H9 (cell line): ENCODE data around the gene AKNA. TPM values are rescaled to one million over a fixed set of nuclear protein-coding genes. Genes with fewer than 3 reads are reported as not detected.

Source experiments
- DNase-seq: peaks from one replicate; pipeline ENCODE4 v3.0.0-alpha.2; 2017
- H2AFZ ChIP-seq: one replicate; pipeline ENCODE4 v1.6.1; 2013; ENCODE audit warnings: mild to moderate bottlenecking, low read length, control low read depth, moderate library complexity
- H2AK5ac ChIP-seq: 2 replicates; pipeline ENCODE4 v1.6.1; 2013; ENCODE audit warnings: low read length, control low read depth, mixed read lengths; ENCODE audit not compliant: insufficient read length
- H2BK120ac ChIP-seq: one replicate; pipeline ENCODE4 v1.6.1; 2013; ENCODE audit warnings: low read depth, mild to moderate bottlenecking, low read length, control low read depth, inconsistent platforms; ENCODE audit not compliant: poor library complexity, severe bottlenecking
- H2BK12ac ChIP-seq: 2 replicates; pipeline ENCODE4 v1.6.1; 2013; ENCODE audit warnings: low read length, control low read depth, mixed read lengths, low read depth; ENCODE audit not compliant: insufficient read length
- H2BK15ac ChIP-seq: 2 replicates; pipeline ENCODE4 v1.6.1; 2013; ENCODE audit warnings: low read depth, low read length, control low read depth
- H2BK20ac ChIP-seq: one replicate; pipeline ENCODE4 v1.6.1; 2013; ENCODE audit warnings: low read depth, mild to moderate bottlenecking, low read length, control low read depth, inconsistent platforms; ENCODE audit not compliant: poor library complexity, severe bottlenecking
- H2BK5ac ChIP-seq: 2 replicates; pipeline ENCODE4 v1.6.1; 2013; ENCODE audit warnings: low read length, control low read depth, mixed read lengths; ENCODE audit not compliant: insufficient read length
- H3K14ac ChIP-seq: 2 replicates; pipeline ENCODE4 v1.6.1; 2013; ENCODE audit warnings: low read length, control low read depth; ENCODE audit not compliant: insufficient read depth
- H3K18ac ChIP-seq: 2 replicates; pipeline ENCODE4 v1.6.1; 2013; ENCODE audit warnings: low read depth, mild to moderate bottlenecking, mixed read lengths, low read length, control low read depth; ENCODE audit not compliant: insufficient read length
- H3K23ac ChIP-seq: 2 replicates; pipeline ENCODE4 v1.6.1; 2013; ENCODE audit warnings: low read length, control low read depth, mixed read lengths, low read depth; ENCODE audit not compliant: insufficient read length
- H3K23me2 ChIP-seq: 2 replicates; pipeline ENCODE4 v1.6.1; 2013; ENCODE audit warnings: low read depth, mild to moderate bottlenecking, mixed read lengths, low read length, control low read depth; ENCODE audit not compliant: insufficient read length, poor library complexity, severe bottlenecking
- H3K27ac ChIP-seq: 2 replicates; pipeline ENCODE4 v1.5.1; 2013; ENCODE audit warnings: low read length, control low read depth, mixed read lengths, low read depth; ENCODE audit not compliant: insufficient read length
- H3K27me3 ChIP-seq: 2 replicates; pipeline ENCODE4 v1.6.1; 2013; ENCODE audit warnings: low read length, control low read depth, inconsistent platforms; ENCODE audit not compliant: insufficient read depth
- H3K4ac ChIP-seq: 2 replicates; pipeline ENCODE4 v1.6.1; 2013; ENCODE audit warnings: low read depth, mild to moderate bottlenecking, control low read depth, inconsistent platforms, low read length, moderate library complexity
- H3K4me1 ChIP-seq: 2 replicates; pipeline ENCODE4 v1.6.1; 2013; ENCODE audit warnings: low read length, control low read depth, inconsistent platforms; ENCODE audit not compliant: insufficient read depth
- H3K4me2 ChIP-seq: 2 replicates; pipeline ENCODE4 v1.6.1; 2013; ENCODE audit warnings: low read length, control low read depth, mixed read lengths; ENCODE audit not compliant: insufficient read length, insufficient read depth
- H3K56ac ChIP-seq: 2 replicates; pipeline ENCODE4 v1.6.1; 2013; ENCODE audit warnings: low read depth, mild to moderate bottlenecking, mixed read lengths, low read length, control low read depth; ENCODE audit not compliant: insufficient read length
- H3K79me1 ChIP-seq: 2 replicates; pipeline ENCODE4 v1.6.1; 2013; ENCODE audit warnings: low read depth, mild to moderate bottlenecking, moderate library complexity, low read length, control low read depth, inconsistent platforms; ENCODE audit not compliant: insufficient read depth, poor library complexity, severe bottlenecking
- H3K79me2 ChIP-seq: 2 replicates; pipeline ENCODE4 v1.6.1; 2013; ENCODE audit warnings: low read length, control low read depth, inconsistent platforms; ENCODE audit not compliant: insufficient read depth
- H3K9ac ChIP-seq: 2 replicates; pipeline ENCODE4 v1.6.1; 2013; ENCODE audit warnings: low read length, control low read depth, mixed read lengths; ENCODE audit not compliant: insufficient read length; ENCODE audit errors: extremely low read depth
- H3K9me3 ChIP-seq: one replicate; pipeline ENCODE4 v1.6.1; 2013; ENCODE audit warnings: low read depth, low read length, inconsistent platforms; ENCODE audit not compliant: control insufficient read depth
- H3T11ph ChIP-seq: one replicate; pipeline ENCODE4 v1.6.1; 2013; ENCODE audit warnings: mild to moderate bottlenecking, low read length, control low read depth, inconsistent platforms
- H4K20me1 ChIP-seq: one replicate; pipeline ENCODE4 v1.6.1; 2013; ENCODE audit not compliant: control insufficient read depth, insufficient read length, insufficient read depth
- H4K5ac ChIP-seq: 2 replicates; pipeline ENCODE4 v1.6.1; 2013; ENCODE audit warnings: low read depth, mild to moderate bottlenecking, mixed read lengths, low read length, control low read depth; ENCODE audit not compliant: insufficient read length
- H4K8ac ChIP-seq: replicated peaks from 2 replicates; pipeline ENCODE4 v1.6.1; 2013; ENCODE audit warnings: low read length, control low read depth, mixed read lengths, low read depth; ENCODE audit not compliant: insufficient read length
- H4K91ac ChIP-seq: 2 replicates; pipeline ENCODE4 v1.6.1; 2013; ENCODE audit warnings: low read depth, mild to moderate bottlenecking, moderate library complexity, mixed read lengths, low read length, control low read depth; ENCODE audit not compliant: insufficient read length
- H3K27ac Mint-ChIP-seq, 3 experiments: 2 replicates in 2 of 3; 3 replicates in 1 of 3; pipeline ENCODE4 v1.8.0; 2020 to 2021; ENCODE audit warnings: mixed read lengths in 3 of 3, mild to moderate bottlenecking in 1 of 3, moderate library complexity in 1 of 3
- H3K27me3 Mint-ChIP-seq: 2 replicates; pipeline ENCODE4 v1.8.0; 2021; ENCODE audit warnings: low read depth, mild to moderate bottlenecking, moderate library complexity, mixed read lengths
- H3K36me3 Mint-ChIP-seq, 3 experiments: 2 replicates in 2 of 3; 3 replicates in 1 of 3; pipeline ENCODE4 v1.8.0; 2020 to 2021; ENCODE audit warnings: low read depth in 3 of 3, mixed read lengths in 3 of 3; ENCODE audit not compliant: insufficient read depth in 1 of 3
- H3K4me1 Mint-ChIP-seq, 2 experiments: 2 replicates each; pipeline ENCODE4 v1.8.0; 2020; ENCODE audit warnings: mixed read lengths in 2 of 2
- H3K4me3 Mint-ChIP-seq, 2 experiments: 2 replicates in 1 of 2; 3 replicates in 1 of 2; pipeline ENCODE4 v1.8.0; 2020 to 2021; ENCODE audit warnings: mild to moderate bottlenecking in 2 of 2, mixed read lengths in 2 of 2, moderate library complexity in 1 of 2
- H3K9me3 Mint-ChIP-seq, 2 experiments: 2 replicates in 1 of 2; 3 replicates in 1 of 2; pipeline ENCODE4 v1.8.0; 2020; ENCODE audit warnings: mild to moderate bottlenecking in 2 of 2, mixed read lengths in 2 of 2, moderate library complexity in 1 of 2
- CTCF ChIP-seq: fragments of 200-600 bp; sonication (generic); conservative IDR thresholded peaks from 3 replicates; pipeline ENCODE4 v1.8.0; 2021; ENCODE audit warnings: antibody characterized with exemption, mild to moderate bottlenecking
- WGBS: extraction: QIAGEN DNeasy Blood & Tissue Kit; methylation state at CpG from one replicate; pipeline ENCODE4 v1.1.7; 2013; ENCODE audit warnings: missing lambda C conversion rate, low lambda C conversion rate, mixed read lengths; ENCODE audit not compliant: insufficient read length; ENCODE audit errors: extremely low coverage; 5-methylcytosine and 5-hydroxymethylcytosine counted together
- total RNA-seq: library from RNA; stranded (reverse); gene quantifications from 2 replicates; pipeline ENCODE4 v1.2.1, GENCODE V29; 2021

The AKNA gene
- total RNA-seq, 1 experiment from 2014 or later, result 19.7 TPM

DNA sequence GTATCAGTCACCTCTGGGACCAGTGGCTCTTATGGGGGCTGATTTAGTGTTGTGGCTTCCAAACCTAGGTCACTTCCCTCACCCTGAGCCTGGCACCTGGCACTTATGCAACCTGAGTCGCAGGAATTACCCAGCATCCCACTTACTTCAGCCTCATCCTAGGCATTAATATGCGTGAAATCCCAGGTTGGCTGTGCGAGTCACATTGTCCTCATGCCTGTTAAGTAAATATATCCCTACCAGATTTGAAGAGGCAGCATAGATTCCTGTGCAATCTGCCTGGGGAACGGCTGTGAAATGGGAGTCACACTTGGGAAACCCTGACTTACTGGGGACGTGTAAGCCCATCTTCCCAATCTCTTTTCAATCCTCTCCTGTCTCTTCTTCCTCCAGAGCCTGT is 42.7 kb upstream of the AKNA start:
- Mint-ChIP-seq H3K4me3 (no peak overlapping the region), H3K27me3 (no peaks in the 10 kb centered on the region; the same call in 1 of the 2 replicates), H3K9me3 (no peaks in the 10 kb centered on the region), H3K27ac (peak overlapping the region in 1 of 3 experiments; percentile 43; a peak in 1 of 7 replicates), H3K4me1 (peaks cover 0 to 13% of the 10 kb centered on the region in 2 experiments; a peak in 2 of 4 replicates), H3K36me3 (no peaks in the 10 kb centered on the region; a peak in 1 of 7 replicates)
- DNase-seq, result peak; percentile 23
- H3K56ac ChIP-seq, result no peak overlapping the region
- no peak overlapping the region for H3T11ph ChIP-seq
- no peak overlapping the region for H3K14ac ChIP-seq
- no peaks in the 10 kb centered on the region; the same call in 1 of the 2 replicates for H3K27me3 ChIP-seq
- H3K9me3 ChIP-seq, result no peaks in the 10 kb centered on the region
- H2BK15ac ChIP-seq, result no peak overlapping the region
- TF ChIP-seq CTCF, result no peak
- H2BK5ac ChIP-seq, result no peak overlapping the region
- H2BK120ac ChIP-seq, result no peak overlapping the region
- no peak overlapping the region for H3K4me2 ChIP-seq
- no peaks in the 10 kb centered on the region for H3K79me1 ChIP-seq
- H3K9ac ChIP-seq, result no peak overlapping the region
- no peak overlapping the region for H3K18ac ChIP-seq
- no peak overlapping the region for H2AFZ ChIP-seq
- H3K23ac ChIP-seq, result no peak overlapping the region
- no peak overlapping the region for H4K5ac ChIP-seq
- H3K79me2 ChIP-seq, result no peaks in the 10 kb centered on the region
- no peaks in the 10 kb centered on the region for H3K4me1 ChIP-seq
- no peak overlapping the region for H2BK20ac ChIP-seq
- no peak overlapping the region for H3K4ac ChIP-seq
- H4K8ac ChIP-seq, result no peak overlapping the region
- no peaks in the 10 kb centered on the region for H4K20me1 ChIP-seq
- no CpG with 5 or more reads among the region's 5 CpGs for WGBS
- H3K23me2 ChIP-seq, result no peaks in the 10 kb centered on the region
- no peak overlapping the region for H4K91ac ChIP-seq
- no peak overlapping the region for H2BK12ac ChIP-seq
- H3K27ac ChIP-seq, result no peak overlapping the region
- no peak overlapping the region for H2AK5ac ChIP-seq
